ENCODE data around the gene PA2G4.

DNA sequence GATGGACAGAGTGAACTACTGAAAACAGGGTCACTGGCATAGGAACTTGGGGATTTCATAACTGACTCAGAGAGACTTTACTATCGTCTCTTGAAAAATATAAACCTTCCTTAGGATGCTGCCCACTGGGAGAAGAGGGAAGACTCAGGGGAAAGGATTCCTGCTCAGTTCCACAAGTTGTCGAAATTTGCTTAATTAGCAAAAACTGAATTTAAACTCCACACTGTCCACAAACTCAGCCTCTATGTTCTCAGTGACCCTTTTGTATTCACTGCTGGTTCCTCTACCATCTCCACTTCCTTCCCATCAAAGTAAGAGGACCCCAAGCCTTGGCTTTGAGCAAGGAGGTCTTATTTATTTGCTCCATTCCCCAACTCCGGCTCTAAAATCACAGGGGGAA lies 40.9 kb downstream of the PA2G4 start:
- TF ChIP-seq, protein P1, sequence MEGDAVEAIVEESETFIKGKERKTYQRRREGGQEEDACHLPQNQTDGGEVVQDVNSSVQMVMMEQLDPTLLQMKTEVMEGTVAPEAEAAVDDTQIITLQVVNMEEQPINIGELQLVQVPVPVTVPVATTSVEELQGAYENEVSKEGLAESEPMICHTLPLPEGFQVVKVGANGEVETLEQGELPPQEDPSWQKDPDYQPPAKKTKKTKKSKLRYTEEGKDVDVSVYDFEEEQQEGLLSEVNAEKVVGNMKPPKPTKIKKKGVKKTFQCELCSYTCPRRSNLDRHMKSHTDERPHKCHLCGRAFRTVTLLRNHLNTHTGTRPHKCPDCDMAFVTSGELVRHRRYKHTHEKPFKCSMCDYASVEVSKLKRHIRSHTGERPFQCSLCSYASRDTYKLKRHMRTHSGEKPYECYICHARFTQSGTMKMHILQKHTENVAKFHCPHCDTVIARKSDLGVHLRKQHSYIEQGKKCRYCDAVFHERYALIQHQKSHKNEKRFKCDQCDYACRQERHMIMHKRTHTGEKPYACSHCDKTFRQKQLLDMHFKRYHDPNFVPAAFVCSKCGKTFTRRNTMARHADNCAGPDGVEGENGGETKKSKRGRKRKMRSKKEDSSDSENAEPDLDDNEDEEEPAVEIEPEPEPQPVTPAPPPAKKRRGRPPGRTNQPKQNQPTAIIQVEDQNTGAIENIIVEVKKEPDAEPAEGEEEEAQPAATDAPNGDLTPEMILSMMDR (conservative IDR thresholded peaks at IDR 0.05 in 1 of 2, IDR thresholded peaks at IDR 0.05 in 1 of 2; ENCODE audit: low read depth in 1 of 2, low read length in 2 of 2) = no peak
- no peak for TF ChIP-seq EZH2 (IDR thresholded peaks at IDR 0.05; ENCODE audit: low read length, missing control alignments)
